HG02571 (cell line): ENCODE data around the gene LRRC10.
"Not testable (repeated sequence)": the region's sequence is repeated elsewhere in the genome, so short reads cannot be mapped to it uniquely, and the experiment has no call there.

Experiments used
- ATAC-seq: cut with Tn5 transposase; IDR thresholded peaks from one replicate; pipeline ENCODE4 v1.9.1; 2021; ENCODE audit warnings: mild to moderate bottlenecking, moderate library complexity; ENCODE audit not compliant: unreplicated experiment

LRRC10 gene

DNA sequence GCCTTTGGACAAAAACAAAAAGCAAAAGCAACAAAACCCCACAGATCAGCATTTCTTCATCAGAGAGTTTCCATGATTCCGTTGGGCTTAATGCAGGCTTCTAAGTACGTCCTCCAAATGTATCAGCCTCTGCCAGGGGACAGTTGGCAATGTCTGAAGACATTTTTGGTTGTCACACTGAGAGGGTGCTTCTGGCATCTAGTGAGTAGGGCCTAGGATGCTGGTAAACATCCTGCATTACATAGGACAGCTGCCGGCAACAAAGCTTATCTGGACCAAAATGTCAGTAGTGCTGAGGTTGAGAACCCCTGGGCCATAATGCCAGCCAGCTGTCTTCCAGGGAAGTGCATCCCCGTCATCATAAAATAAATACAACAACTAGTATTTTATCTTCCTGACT lies 9.4 kb upstream of the LRRC10 start:
- ATAC-seq, result no peak

- no peak for ATAC-seq
Observed at GRCh38 chr12:69619050-69619449, 8.3 kb upstream of the LRRC10 start.

- ATAC-seq, result no peak
Observed at GRCh38 chr12:69616025-69616424, 5.3 kb upstream of the LRRC10 start.

- no peak for ATAC-seq
Observed at GRCh38 chr12:69613351-69613750, 2.6 kb upstream of the LRRC10 start.

DNA sequence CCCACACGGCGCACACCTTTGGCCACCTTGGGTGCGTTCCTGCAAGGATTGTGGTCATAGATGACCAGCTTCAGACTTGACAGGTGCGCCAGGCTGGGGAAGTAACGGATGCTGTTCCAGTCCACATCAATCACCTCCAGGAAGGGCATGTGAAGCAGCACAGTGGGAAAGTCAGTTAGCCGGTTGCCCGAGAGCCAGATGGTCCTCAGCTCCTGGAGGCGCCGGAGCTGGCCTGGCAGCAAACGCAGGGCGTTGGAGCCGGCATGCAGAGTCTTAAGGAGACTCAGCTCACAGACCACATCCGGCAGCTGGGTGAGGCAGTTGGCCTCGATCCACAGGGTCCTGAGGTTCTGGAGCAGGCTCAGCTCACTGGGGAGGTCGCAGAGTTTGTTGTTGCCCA lies 581 bp downstream of the LRRC10 start:
- no peak for ATAC-seq

- ATAC-seq, result no peak
Observed at GRCh38 chr12:69608114-69608513, 2.6 kb downstream of the LRRC10 start.

GRCh38 chr12:69604275-69604674 lies 6.4 kb downstream of the LRRC10 start:
- ATAC-seq, result not testable (repeated sequence)

GRCh38 chr12:69603556-69603955 lies 7.2 kb downstream of the LRRC10 start:
- not testable (repeated sequence) for ATAC-seq

GRCh38 chr12:69602954-69603353 lies 7.8 kb downstream of the LRRC10 start:
- ATAC-seq, result no peak

GRCh38 chr12:69601962-69602685 lies 8.6 kb downstream of the LRRC10 start:
- ATAC-seq, result no peak

DNA sequence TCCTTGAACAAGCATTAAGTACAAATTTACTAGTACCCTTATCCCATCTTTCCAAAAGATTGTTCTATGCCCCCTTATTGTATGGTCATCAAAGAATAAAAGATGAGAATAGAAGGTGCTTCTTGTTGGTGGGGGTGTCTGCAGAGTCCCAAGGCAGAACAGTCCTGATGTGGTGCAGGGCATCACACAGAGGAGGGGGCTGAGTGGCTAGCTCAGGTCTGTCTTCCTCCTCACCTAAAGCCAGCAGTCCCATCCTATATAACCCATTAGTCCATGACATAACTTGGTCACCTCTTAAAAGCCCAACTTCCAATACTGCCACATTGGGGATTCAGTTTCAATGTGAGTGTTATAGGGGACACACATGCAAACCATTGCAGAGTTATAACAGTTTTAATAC lies 9.9 kb downstream of the LRRC10 start:
- no peak for ATAC-seq

- no peak for ATAC-seq
Observed at GRCh38 chr12:69598174-69598753, 12.4 kb downstream of the LRRC10 start.

DNA sequence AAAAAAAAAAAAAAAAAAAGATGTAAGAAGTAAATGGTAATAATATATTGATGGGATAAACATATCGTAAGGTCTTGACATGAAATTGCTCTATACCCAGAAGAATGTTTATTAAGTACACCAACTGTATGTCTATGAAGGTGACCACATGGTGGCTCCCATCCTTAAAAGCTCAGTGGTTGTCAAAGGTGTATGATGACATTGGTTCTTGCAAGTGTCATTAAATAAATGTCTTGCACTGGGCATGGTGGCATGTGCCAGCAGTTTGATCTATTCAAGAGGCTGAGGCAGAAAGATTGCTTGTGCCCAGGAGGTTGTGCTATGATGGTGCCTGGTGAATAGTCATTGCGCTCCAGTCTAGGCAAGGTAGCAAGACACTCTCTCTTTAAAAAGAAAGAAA lies 15.0 kb downstream of the LRRC10 start:
- no peak for ATAC-seq

DNA sequence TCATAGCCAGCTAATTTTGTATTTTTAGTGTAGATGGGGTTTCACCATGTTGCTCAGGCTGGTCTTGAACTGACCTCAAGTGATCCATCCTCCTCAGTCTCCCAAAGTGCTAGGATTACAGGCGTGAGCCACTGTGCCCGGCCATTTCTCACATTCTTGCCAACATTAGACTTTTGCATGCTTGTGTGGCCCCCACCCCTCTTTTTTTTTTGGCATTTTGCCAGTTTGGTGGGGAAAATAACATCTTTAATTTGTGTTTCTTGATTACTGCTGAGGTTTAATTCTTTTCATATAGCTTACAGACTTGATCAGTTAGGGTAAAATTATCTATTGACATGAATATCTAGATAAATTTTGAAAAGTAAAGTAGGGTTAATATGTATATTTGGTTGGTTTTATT lies 21.6 kb downstream of the LRRC10 start:
- no peak for ATAC-seq

GRCh38 chr12:69588527-69588926 lies 22.2 kb downstream of the LRRC10 start:
- ATAC-seq, result no peak

- ATAC-seq, result peak; percentile 99
Observed at GRCh38 chr12:69585189-69586062, 25.3 kb downstream of the LRRC10 start, which contains the start of gene CCT2. Gene CCT2 (plus strand): TSS chr12:69585459. CDS start chr12:69585522, 63 bp downstream.

- no peak for ATAC-seq
Observed at GRCh38 chr12:69583203-69583602, 27.5 kb downstream of the LRRC10 start.

DNA sequence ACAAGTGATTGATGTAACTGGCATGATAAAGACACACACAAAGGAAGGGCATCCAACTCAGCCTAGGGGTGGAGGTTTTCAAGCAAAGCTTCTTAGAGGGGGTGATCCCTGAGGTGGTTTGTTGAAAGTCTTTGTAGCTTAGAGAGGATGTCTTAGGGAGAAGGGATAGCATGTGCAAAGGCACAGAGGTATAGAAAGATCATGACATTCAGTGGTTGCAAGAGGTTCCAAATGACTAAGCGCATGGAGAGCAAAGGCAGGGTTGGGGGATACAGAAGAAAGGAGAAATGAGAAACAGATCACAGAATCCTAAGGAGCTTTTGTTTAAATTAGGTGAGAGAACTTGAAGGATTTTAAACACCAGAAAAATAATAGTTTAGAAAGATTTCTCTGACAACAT lies 30.6 kb downstream of the LRRC10 start:
- ATAC-seq, result no peak

- no peak for ATAC-seq
Observed at GRCh38 chr12:69579029-69579428, 31.7 kb downstream of the LRRC10 start.

- ATAC-seq, result no peak
Observed at GRCh38 chr12:69578283-69578682, 32.4 kb downstream of the LRRC10 start.

- no peak for ATAC-seq
Observed at GRCh38 chr12:69575346-69575745, 35.4 kb downstream of the LRRC10 start.
